H9 (cell line): ENCODE results near the gene KBTBD3. TPM values are rescaled to one million over a fixed set of nuclear protein-coding genes. Genes with fewer than 3 reads are reported as not detected.

Experiments used
- DNase-seq: peaks from one replicate; pipeline ENCODE4 v3.0.0-alpha.2; 2017
- H2AFZ ChIP-seq: one replicate; pipeline ENCODE4 v1.6.1; 2013; ENCODE audit warnings: mild to moderate bottlenecking, low read length, control low read depth, moderate library complexity
- H2AK5ac ChIP-seq: 2 replicates; pipeline ENCODE4 v1.6.1; 2013; ENCODE audit warnings: low read length, control low read depth, mixed read lengths; ENCODE audit not compliant: insufficient read length
- H2BK120ac ChIP-seq: one replicate; pipeline ENCODE4 v1.6.1; 2013; ENCODE audit warnings: low read depth, mild to moderate bottlenecking, low read length, control low read depth, inconsistent platforms; ENCODE audit not compliant: poor library complexity, severe bottlenecking
- H2BK12ac ChIP-seq: 2 replicates; pipeline ENCODE4 v1.6.1; 2013; ENCODE audit warnings: low read length, control low read depth, mixed read lengths, low read depth; ENCODE audit not compliant: insufficient read length
- H2BK15ac ChIP-seq: 2 replicates; pipeline ENCODE4 v1.6.1; 2013; ENCODE audit warnings: low read depth, low read length, control low read depth
- H2BK20ac ChIP-seq: one replicate; pipeline ENCODE4 v1.6.1; 2013; ENCODE audit warnings: low read depth, mild to moderate bottlenecking, low read length, control low read depth, inconsistent platforms; ENCODE audit not compliant: poor library complexity, severe bottlenecking
- H2BK5ac ChIP-seq: 2 replicates; pipeline ENCODE4 v1.6.1; 2013; ENCODE audit warnings: low read length, control low read depth, mixed read lengths; ENCODE audit not compliant: insufficient read length
- H3K14ac ChIP-seq: 2 replicates; pipeline ENCODE4 v1.6.1; 2013; ENCODE audit warnings: low read length, control low read depth; ENCODE audit not compliant: insufficient read depth
- H3K18ac ChIP-seq: 2 replicates; pipeline ENCODE4 v1.6.1; 2013; ENCODE audit warnings: low read depth, mild to moderate bottlenecking, mixed read lengths, low read length, control low read depth; ENCODE audit not compliant: insufficient read length
- H3K23ac ChIP-seq: 2 replicates; pipeline ENCODE4 v1.6.1; 2013; ENCODE audit warnings: low read length, control low read depth, mixed read lengths, low read depth; ENCODE audit not compliant: insufficient read length
- H3K23me2 ChIP-seq: 2 replicates; pipeline ENCODE4 v1.6.1; 2013; ENCODE audit warnings: low read depth, mild to moderate bottlenecking, mixed read lengths, low read length, control low read depth; ENCODE audit not compliant: insufficient read length, poor library complexity, severe bottlenecking
- H3K27ac ChIP-seq: 2 replicates; pipeline ENCODE4 v1.5.1; 2013; ENCODE audit warnings: low read length, control low read depth, mixed read lengths, low read depth; ENCODE audit not compliant: insufficient read length
- H3K27me3 ChIP-seq: 2 replicates; pipeline ENCODE4 v1.6.1; 2013; ENCODE audit warnings: low read length, control low read depth, inconsistent platforms; ENCODE audit not compliant: insufficient read depth
- H3K4ac ChIP-seq: 2 replicates; pipeline ENCODE4 v1.6.1; 2013; ENCODE audit warnings: low read depth, mild to moderate bottlenecking, control low read depth, inconsistent platforms, low read length, moderate library complexity
- H3K4me1 ChIP-seq: 2 replicates; pipeline ENCODE4 v1.6.1; 2013; ENCODE audit warnings: low read length, control low read depth, inconsistent platforms; ENCODE audit not compliant: insufficient read depth
- H3K4me2 ChIP-seq: 2 replicates; pipeline ENCODE4 v1.6.1; 2013; ENCODE audit warnings: low read length, control low read depth, mixed read lengths; ENCODE audit not compliant: insufficient read length, insufficient read depth
- H3K56ac ChIP-seq: 2 replicates; pipeline ENCODE4 v1.6.1; 2013; ENCODE audit warnings: low read depth, mild to moderate bottlenecking, mixed read lengths, low read length, control low read depth; ENCODE audit not compliant: insufficient read length
- H3K79me1 ChIP-seq: 2 replicates; pipeline ENCODE4 v1.6.1; 2013; ENCODE audit warnings: low read depth, mild to moderate bottlenecking, moderate library complexity, low read length, control low read depth, inconsistent platforms; ENCODE audit not compliant: insufficient read depth, poor library complexity, severe bottlenecking
- H3K79me2 ChIP-seq: 2 replicates; pipeline ENCODE4 v1.6.1; 2013; ENCODE audit warnings: low read length, control low read depth, inconsistent platforms; ENCODE audit not compliant: insufficient read depth
- H3K9ac ChIP-seq: 2 replicates; pipeline ENCODE4 v1.6.1; 2013; ENCODE audit warnings: low read length, control low read depth, mixed read lengths; ENCODE audit not compliant: insufficient read length; ENCODE audit errors: extremely low read depth
- H3K9me3 ChIP-seq: one replicate; pipeline ENCODE4 v1.6.1; 2013; ENCODE audit warnings: low read depth, low read length, inconsistent platforms; ENCODE audit not compliant: control insufficient read depth
- H3T11ph ChIP-seq: one replicate; pipeline ENCODE4 v1.6.1; 2013; ENCODE audit warnings: mild to moderate bottlenecking, low read length, control low read depth, inconsistent platforms
- H4K20me1 ChIP-seq: one replicate; pipeline ENCODE4 v1.6.1; 2013; ENCODE audit not compliant: control insufficient read depth, insufficient read length, insufficient read depth
- H4K5ac ChIP-seq: 2 replicates; pipeline ENCODE4 v1.6.1; 2013; ENCODE audit warnings: low read depth, mild to moderate bottlenecking, mixed read lengths, low read length, control low read depth; ENCODE audit not compliant: insufficient read length
- H4K8ac ChIP-seq: replicated peaks from 2 replicates; pipeline ENCODE4 v1.6.1; 2013; ENCODE audit warnings: low read length, control low read depth, mixed read lengths, low read depth; ENCODE audit not compliant: insufficient read length
- H4K91ac ChIP-seq: 2 replicates; pipeline ENCODE4 v1.6.1; 2013; ENCODE audit warnings: low read depth, mild to moderate bottlenecking, moderate library complexity, mixed read lengths, low read length, control low read depth; ENCODE audit not compliant: insufficient read length
- H3K27ac Mint-ChIP-seq, 3 experiments: 2 replicates in 2 of 3; 3 replicates in 1 of 3; pipeline ENCODE4 v1.8.0; 2020 to 2021; ENCODE audit warnings: mixed read lengths in 3 of 3, mild to moderate bottlenecking in 1 of 3, moderate library complexity in 1 of 3
- H3K27me3 Mint-ChIP-seq: 2 replicates; pipeline ENCODE4 v1.8.0; 2021; ENCODE audit warnings: low read depth, mild to moderate bottlenecking, moderate library complexity, mixed read lengths
- H3K36me3 Mint-ChIP-seq, 3 experiments: 2 replicates in 2 of 3; 3 replicates in 1 of 3; pipeline ENCODE4 v1.8.0; 2020 to 2021; ENCODE audit warnings: low read depth in 3 of 3, mixed read lengths in 3 of 3; ENCODE audit not compliant: insufficient read depth in 1 of 3
- H3K4me1 Mint-ChIP-seq, 2 experiments: 2 replicates each; pipeline ENCODE4 v1.8.0; 2020; ENCODE audit warnings: mixed read lengths in 2 of 2
- H3K4me3 Mint-ChIP-seq, 2 experiments: 2 replicates in 1 of 2; 3 replicates in 1 of 2; pipeline ENCODE4 v1.8.0; 2020 to 2021; ENCODE audit warnings: mild to moderate bottlenecking in 2 of 2, mixed read lengths in 2 of 2, moderate library complexity in 1 of 2
- H3K9me3 Mint-ChIP-seq, 2 experiments: 2 replicates in 1 of 2; 3 replicates in 1 of 2; pipeline ENCODE4 v1.8.0; 2020; ENCODE audit warnings: mild to moderate bottlenecking in 2 of 2, mixed read lengths in 2 of 2, moderate library complexity in 1 of 2
- CTCF ChIP-seq: fragments of 200-600 bp; sonication (generic); conservative IDR thresholded peaks from 3 replicates; pipeline ENCODE4 v1.8.0; 2021; ENCODE audit warnings: antibody characterized with exemption, mild to moderate bottlenecking
- WGBS: extraction: QIAGEN DNeasy Blood & Tissue Kit; methylation state at CpG from one replicate; pipeline ENCODE4 v1.1.7; 2013; ENCODE audit warnings: missing lambda C conversion rate, low lambda C conversion rate, mixed read lengths; ENCODE audit not compliant: insufficient read length; ENCODE audit errors: extremely low coverage; 5-methylcytosine and 5-hydroxymethylcytosine counted together
- total RNA-seq: library from RNA; stranded (reverse); gene quantifications from 2 replicates; pipeline ENCODE4 v1.2.1, GENCODE V29; 2021

Gene KBTBD3
- total RNA-seq, 1 experiment from 2014 or later = 2.4 TPM

- H3K36me3 Mint-ChIP-seq = peaks cover 16 to 54% (median 52%) of the 10 kb centered on the region in 3 experiments; a peak in 6 of 7 replicates
- no peak overlapping the region for H3K4me2 ChIP-seq
Observed at GRCh38 chr11:106087815-106088435, 10.8 kb upstream of the KBTBD3 start.

More at GRCh38 chr11:106087815-106088435, 10.8 kb upstream of the KBTBD3 start:
- Histone ChIP-seq H3K4ac (no peak overlapping the region), H3K56ac (no peak overlapping the region), H4K20me1 (no peaks in the 10 kb centered on the region), H4K8ac (no peak overlapping the region), H3K23me2 (no peaks in the 10 kb centered on the region), H3K18ac (no peak overlapping the region), H2AK5ac (no peak overlapping the region), H2BK20ac (no peak overlapping the region), H3K27me3 (no peaks in the 10 kb centered on the region), H4K91ac (no peak overlapping the region), H3K79me2 (peaks cover 9% of the 10 kb centered on the region; the same call in 1 of the 2 replicates), H3K23ac (no peak overlapping the region), H3T11ph (no peak overlapping the region), H2BK120ac (no peak overlapping the region), H2BK5ac (no peak overlapping the region), H3K79me1 (peaks cover 6% of the 10 kb centered on the region), H3K4me1 (no peaks in the 10 kb centered on the region), H2AFZ (no peak overlapping the region), H3K27ac (no peak overlapping the region), H3K9me3 (no peaks in the 10 kb centered on the region), H3K9ac (no peak overlapping the region), H4K5ac (no peak overlapping the region), H3K14ac (no peak overlapping the region), H2BK15ac (no peak overlapping the region), H2BK12ac (no peak overlapping the region)
- no peak overlapping the region for H3K27ac Mint-ChIP-seq
- H3K9me3 Mint-ChIP-seq = no peaks in the 10 kb centered on the region
- peak; percentile 86 for TF ChIP-seq CTCF
- DNase-seq = peak; percentile 32
- no peak overlapping the region for H3K4me3 Mint-ChIP-seq
- no CpG with 5 or more reads among the region's 9 CpGs for WGBS
- H3K4me1 Mint-ChIP-seq = peaks cover 11 to 12% of the 10 kb centered on the region in 2 experiments
- H3K27me3 Mint-ChIP-seq = no peaks in the 10 kb centered on the region
